Activated effector memory CD4-positive, alpha-beta T cell treated with Interleukin-2 at 50 U/mL for 16 hours (primary cell): Measurements from ENCODE around the gene ETS2.
"Not testable (repeated sequence)": the region's sequence is repeated elsewhere in the genome, so short reads cannot be mapped to it uniquely, and the experiment has no call there.

ENCODE experiments used
- DNase-seq: peaks from one replicate; pipeline ENCODE4 v3.0.0-alpha.2; 2020

The ETS2 gene

DNA sequence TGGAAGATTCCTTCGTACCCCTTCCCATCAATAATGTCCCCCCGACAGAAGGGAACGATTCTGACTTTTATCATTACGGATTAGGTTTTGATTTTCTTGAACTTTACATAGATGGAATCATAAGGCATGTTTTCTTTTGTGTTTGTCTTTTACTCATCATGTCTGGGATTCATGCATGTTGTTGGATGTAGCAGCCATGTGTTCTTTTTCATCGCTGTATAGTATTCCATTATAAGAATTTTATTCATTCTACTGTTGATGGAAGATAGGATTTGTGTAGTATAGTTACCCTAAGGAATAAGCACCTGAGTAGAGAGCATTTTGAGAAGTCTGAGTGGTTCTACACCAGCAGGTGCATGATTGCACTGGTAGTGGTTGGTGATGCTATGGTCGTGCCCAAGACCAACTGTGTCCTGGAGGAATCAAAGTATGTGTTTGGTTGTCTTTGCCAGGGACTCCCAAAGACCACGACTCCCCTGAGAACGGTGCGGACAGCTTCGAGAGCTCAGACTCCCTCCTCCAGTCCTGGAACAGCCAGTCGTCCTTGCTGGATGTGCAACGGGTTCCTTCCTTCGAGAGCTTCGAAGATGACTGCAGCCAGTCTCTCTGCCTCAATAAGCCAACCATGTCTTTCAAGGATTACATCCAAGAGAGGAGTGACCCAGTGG, 13.5 kb downstream of the ETS2 start:
- no peak for DNase-seq

DNA sequence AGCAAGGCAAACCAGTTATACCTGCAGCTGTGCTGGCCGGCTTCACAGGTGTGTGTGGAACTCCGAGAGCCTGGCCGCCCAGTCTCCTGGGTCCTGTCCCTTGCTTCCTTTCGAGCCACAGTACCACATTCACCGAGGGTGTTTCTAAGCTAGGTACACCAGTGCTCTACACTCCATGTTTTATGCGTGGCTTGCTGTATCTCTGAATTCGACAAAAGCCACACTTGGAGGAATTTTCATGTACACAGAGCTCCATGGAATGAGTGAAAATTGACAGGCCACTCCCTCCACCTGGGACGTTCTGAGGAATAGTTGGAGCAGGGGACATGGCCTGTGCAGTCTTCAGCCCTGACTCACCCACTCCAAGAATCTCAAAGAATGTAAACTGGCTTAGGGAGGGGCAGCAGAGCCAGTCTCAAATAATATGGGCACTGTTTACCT, 14.0 kb downstream of the ETS2 start:
- no peak for DNase-seq

DNA sequence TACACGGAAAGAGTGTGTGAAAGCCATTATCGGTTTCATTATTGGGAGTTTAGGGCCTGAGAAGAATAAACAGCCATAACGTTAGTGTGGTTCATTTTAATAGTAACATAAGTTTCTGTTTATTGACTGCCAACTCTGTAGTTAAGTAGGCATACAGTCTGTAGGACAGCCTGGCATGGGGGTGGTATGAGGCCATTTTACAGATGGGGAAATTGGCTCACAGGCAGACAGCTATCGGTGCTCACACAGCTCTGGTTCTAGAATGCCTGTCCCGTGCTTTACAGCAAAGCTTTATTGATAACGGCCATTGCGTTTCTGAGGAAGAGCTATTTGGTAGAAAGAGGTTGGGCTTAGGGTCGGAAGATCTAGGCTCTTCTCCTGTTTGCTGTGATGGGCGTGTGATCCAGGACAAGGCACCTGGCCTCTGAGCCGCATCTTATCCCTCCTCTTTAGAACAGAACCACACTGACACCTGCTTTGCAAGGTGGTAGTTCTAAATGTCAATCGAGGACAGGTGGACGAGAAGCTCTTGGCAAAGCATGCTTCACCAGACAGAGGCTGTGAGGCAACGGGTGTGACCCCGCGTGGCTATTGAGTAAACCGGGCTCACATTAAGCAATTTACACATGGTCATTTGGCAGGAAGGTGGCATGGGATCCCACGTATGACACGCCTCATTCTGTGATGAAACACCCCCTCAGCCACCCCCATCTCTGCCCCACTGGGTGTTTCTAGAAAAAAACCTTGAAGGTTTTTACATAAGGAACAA, 14.9 kb downstream of the ETS2 start:
- DNase-seq: no peak

DNA sequence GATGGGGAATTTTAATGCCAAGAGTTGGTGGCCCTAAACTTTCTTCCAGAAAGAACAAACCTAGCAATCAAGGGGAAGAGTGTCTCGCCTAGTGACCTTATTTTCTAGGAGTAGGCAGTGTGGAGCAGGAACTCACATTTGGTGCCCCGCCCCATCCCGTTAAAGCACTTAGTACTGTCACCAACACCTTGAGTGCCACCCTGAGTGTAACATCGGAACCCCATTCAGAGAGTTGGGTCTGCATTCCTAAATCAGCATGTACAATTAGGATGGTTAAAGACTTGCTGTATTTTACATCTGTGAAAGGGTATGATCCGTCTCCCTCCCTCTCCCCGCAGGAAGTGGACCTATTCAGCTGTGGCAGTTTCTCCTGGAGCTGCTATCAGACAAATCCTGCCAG, 15.5 kb downstream of the ETS2 start:
- DNase-seq: no peak

DNA sequence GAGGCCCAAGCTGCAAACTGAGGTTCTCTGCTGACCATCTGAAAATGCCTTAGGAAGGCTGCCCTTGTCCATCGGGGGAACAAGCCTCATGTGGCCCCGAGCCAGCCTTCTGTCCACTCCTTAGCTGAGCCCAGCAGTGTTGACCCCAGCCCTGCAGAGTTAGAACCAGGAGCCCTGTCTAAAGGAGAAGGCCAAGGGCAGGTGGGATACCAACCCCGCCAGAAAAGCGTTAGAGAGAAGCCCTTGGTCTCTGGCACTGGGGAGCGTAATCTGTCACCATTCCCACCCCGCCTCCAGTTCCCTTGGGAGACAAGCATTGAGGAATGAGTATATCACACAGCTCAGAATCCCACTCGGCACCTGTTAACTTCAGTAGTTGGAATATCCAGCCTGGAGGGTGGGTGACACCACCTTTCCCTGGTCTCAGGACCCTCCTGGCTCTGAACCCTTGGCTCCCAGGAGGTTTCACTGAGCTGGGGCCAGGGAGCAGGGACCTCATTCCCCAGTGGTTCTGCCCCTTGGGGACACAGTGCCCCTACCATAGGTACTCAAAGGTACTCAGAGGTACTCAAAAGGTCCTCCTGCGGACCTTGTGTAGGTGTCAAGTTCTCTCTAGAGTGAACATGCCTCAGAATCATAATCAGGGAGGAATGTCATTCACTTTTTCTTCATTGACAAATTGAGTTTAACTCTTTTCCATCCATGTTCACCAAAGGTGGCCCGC, 16.4 kb downstream of the ETS2 start:
- DNase-seq: no peak

DNA sequence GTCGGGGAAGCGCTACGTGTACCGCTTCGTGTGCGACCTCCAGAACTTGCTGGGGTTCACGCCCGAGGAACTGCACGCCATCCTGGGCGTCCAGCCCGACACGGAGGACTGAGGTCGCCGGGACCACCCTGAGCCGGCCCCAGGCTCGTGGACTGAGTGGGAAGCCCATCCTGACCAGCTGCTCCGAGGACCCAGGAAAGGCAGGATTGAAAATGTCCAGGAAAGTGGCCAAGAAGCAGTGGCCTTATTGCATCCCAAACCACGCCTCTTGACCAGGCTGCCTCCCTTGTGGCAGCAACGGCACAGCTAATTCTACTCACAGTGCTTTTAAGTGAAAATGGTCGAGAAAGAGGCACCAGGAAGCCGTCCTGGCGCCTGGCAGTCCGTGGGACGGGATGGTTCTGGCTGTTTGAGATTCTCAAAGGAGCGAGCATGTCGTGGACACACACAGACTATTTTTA, 17.1 kb downstream of the ETS2 start:
- DNase-seq: no peak

DNA sequence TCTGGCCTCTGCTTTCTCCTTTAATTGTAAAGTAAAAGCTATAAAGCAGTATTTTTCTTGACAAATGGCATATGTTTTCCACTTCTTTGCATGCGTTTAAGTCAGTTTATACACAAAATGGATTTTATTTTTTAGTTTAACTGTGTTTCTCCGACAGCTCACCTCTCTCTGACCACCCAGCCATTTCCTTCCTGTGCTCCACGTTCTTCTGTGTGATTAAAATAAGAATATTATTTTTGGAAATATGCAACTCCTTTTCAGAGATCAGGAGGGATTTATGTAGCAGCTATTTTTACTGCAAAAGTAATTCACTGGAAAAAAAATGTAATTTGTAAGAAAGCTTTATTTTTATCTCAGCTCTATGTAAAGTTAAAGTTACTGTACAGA, 18.0 kb downstream of the ETS2 start:
- no peak for DNase-seq

DNA sequence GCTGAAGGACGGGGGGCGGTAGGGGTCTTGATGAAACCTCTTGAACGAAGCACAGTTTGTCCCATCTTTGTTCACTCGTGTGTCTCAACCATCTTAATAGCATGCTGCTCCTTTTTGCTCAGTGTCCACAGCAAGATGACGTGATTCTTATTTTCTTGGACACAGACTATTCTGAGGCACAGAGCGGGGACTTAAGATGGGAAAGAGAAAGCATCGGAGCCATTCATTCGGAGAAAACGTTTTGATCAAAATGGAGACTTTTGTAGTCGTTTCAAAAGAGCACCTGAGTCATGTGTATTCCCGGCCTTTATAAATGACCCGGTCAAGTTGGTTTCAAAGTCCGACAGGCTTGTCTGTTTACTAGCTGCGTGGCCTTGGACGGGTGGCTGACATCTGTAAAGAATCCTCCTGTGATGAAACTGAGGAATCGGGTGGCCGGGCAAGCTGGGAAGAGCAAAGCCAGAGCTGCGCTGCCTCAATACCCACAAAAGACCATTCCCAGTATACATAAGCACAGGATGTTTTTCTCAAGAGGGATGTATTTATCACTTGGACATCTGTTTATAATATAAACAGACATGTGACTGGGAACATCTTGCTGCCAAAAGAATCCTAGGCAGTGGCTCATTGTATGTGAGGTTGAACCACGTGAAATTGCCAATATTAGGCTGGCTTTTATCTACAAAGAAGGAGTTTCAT, 18.5 kb downstream of the ETS2 start:
- DNase-seq: no peak

DNA sequence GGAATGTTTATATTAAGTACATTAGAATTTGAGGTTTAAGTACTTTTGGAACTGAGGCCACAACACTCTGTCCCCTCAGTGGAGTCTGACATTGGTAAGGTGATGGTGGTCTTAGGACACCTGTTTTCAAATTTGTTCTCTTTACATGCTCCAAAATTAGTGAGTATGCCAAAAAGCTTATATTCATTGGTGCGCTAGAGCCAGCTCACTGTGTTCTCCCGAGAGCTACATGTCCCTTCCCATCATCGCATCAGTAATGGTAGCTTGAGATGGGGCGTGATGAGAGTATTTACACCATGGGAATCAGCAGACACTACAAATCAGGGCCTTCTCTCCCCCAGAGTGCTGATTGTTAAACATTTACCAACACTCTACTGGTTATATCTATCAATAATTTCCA, 19.5 kb downstream of the ETS2 start:
- DNase-seq: no peak

DNA sequence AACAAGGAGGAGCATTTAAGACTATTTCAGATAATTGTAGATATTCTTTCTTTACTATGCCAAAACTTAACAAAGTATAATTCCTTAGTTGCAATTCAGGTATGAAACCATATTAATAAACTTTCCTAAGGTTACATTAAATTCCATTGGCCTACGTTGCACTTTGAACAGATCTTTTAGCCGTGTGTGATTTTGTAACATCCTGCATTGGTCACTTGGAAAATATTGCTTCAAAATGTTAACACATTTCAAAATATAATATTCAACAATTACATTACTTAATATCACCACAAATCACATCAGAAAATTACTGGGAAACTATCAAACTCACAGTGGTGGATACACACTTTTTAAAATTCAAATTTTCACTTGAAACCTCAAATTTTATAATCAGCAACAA, 20.2 kb downstream of the ETS2 start:
- DNase-seq: no peak

DNA sequence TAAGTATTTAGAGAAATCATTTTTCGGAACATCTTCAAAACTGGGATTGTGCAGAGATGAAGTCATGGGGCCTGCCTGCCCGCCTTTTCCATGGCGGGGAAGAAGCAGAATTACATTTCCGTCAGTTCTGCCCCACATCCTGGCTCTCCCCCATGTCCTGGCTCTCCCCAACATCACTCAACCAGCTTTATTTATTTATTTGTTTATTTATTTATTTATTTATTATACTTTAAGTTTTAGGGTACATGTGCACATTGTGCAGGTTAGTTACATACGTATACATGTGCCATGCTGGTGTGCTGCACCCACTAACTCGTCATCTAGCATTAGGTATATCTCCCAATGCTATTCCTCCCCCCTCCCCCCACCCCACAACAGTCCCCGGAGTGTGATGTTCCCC, 22.4 kb downstream of the ETS2 start:
- not testable (repeated sequence) for DNase-seq

DNA sequence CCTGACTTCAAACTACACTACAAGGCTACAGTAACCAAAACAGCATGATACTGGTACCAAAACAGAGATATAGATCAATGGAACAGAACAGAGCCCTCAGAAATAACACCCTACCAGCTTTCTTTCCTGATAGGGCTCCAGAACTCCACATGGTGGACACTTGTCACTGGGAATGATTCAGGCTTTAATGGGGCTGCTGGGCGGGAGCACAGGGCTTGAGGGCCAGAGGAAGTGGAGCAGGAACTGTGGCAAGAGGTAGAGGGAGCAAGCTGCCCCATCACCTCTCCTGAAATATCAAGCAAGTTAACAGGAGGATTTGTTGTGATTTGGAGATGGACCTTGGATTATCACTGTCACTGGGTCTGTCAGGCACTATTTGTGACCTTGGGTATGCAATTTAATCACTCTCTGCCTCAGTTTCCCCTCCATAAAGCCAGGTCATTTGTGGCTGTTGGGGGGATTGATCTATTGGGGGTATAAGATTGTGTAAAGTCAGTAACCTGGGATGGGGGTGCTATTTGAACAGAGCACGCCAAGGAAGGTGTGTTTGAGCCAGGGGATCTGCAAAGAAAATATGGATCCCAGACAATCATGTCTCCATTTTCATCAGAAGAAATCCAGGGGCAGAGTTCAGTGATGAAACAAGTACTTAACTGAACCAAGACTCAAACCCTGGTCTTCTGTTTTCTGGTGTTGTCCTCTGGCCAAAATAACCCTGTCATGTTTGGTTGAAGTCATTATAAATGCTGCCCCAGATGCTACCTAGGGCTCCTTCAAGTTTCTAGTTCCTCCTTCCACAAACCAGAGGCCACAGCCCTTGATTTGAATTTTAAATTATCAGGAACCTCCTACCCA, 25.2 kb downstream of the ETS2 start:
- DNase-seq: no peak

DNA sequence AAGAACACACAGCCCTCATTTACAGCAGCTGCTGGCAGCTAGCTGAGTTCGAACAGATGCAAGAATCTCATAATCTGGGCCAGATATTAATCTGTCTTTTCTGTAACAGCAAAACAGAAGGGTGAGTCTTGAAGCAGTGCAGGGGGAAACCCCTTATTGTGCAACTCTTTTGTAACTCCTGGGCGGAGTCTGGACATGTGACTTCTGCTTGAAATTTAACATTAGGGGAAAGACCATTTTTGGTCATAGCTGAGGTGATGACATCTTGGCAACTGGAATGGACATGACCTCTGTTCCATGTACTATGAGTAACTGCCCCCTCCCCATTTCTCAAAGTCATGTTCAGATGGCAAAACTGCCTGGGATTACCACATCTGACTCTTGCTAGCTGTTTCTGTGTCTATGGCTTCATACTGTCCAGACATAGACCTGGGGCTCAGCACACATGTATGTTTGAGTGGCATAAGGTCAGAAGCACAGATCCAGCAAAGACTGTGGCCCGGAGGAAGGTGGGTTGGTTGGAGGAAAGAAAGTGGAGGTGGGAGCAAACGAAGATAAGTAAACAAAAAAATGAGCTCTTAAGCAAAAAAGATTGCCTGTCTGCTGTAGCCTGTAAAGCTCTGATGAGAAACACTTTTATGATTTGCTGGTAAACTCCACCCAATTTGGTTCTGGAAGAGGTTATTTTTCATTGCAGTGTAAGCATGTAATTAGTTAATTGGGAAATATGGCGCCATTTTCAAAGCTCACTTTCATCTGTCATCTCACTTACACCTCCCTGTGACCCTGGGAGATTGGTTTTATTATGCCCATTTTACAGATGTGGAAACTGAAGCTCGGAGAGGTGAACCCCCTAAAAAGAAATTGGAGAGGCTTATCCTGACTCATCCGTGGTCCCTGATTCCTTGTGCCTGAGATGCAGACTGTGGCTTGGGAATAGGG, 26.1 kb downstream of the ETS2 start:
- DNase-seq: no peak

DNA sequence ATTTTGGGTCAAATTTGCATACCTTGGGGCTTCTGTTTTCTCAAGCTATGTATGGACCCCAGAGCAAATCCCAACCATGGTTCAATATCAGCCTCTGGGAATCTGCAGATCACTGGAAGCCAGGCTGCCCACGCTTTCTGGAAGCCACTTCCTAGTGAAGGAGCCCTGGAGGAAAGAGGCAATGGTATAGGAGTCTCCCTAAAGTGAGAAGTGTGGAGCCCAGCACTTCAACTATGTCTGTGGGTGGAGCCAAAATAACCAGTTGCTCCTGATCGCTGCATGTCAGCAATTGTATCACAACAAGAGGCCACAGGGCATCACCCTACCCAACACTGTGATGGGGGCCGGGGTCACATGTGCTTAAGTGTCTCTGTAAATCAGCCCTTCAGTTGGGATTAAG, 26.9 kb downstream of the ETS2 start:
- no peak for DNase-seq

DNA sequence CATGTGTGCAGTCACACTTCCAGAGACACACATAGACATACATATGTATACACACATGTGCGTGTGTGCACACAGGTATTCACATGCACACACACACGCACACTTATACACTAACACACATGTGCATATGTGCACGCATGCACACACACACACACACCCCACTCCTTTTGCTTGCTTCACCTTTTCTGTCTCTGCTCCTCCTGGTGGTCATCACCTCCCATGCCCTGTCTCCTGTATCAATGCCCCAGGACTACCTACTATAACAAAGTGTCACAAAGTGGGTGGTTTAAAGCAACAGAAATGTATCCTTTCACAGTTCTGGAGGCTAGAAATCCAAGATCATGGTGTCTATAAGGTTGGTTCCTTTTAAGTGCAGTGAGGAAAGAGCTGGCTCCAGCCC, 27.4 kb downstream of the ETS2 start:
- DNase-seq: no peak

DNA sequence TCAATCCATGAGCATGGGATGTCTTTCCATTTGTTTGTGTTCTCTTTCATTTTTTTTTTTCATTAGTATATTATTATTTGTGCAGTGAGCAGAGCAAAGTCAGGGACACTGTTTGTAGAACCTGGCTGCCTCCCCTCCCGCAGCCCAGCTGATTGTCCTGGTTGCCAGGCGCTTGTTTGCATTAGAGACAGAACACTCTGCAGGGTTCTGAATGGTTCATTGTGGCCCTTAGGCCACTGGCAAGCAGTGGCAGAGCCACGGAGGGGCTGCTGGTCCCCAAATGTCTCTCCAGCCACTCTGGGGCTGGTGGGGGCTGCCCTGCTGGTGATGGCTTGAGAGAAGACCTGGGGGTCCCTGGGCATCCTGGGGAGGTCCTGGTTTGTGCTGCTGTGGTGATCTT, 29.0 kb downstream of the ETS2 start:
- DNase-seq: no peak

DNA sequence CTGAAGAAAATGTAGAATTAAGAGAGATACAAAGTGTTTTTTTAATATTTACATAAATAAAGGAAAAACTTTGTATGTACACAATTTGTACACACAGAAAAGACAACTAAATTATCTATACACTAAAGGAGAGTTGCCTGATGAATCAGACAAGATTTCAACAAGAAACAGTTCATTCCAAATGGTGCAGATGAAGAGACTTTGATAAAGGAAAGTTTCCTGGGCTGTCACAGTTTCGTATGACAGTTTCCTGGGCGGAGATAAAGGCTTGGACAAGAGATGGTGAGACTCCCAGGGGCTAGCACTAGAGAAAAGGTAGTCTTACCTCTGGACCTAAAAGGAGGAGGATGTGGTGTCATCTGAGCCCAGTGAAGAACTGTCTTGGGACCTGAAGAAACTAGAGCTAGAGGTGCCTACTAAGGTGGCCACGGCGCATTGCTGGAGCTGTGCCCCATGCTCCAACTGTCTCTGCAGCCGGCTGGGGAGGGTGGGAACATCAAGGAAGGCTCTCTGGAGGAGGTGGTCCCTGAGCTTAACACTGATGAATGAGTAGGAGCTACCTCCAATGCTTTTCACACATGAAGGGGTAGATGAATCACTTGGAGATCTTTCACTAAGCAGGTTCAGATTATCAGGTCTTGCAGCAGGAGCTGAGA, 32.2 kb downstream of the ETS2 start:
- no peak for DNase-seq

DNA sequence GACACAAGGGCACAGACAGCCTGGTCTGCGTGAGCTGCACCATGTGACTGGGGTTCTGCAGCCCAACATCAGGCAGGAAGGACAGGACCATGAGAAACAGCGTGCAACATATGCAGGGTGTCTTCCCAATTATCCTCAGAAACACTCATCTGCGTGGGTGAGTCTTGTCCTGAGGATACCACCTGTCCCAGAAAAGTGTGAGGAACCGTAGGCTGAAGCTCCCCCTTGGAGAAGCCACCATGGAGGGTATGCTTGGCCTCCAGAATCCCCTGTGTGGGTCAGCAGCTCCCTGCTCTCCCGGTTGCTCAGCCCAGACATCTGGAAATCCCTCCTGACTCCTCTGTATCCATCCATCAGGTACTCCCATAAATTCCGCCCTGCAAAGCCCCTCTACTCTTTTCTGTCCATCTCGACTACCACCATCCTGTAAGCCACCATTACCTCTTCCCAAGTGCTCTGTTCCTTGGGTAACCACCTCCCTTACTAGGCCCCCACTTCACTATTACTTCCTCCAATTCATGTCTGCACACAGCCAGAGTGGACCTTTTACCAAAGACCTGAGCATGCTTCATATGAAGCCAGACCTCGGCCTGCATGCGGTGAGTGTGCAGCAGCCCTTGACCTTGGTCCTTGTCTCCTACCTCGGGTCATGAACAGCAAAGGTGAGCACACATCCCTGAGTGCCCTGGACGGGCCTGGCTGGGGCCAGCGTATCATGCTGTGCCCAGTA, 33.0 kb downstream of the ETS2 start:
- no peak for DNase-seq

DNA sequence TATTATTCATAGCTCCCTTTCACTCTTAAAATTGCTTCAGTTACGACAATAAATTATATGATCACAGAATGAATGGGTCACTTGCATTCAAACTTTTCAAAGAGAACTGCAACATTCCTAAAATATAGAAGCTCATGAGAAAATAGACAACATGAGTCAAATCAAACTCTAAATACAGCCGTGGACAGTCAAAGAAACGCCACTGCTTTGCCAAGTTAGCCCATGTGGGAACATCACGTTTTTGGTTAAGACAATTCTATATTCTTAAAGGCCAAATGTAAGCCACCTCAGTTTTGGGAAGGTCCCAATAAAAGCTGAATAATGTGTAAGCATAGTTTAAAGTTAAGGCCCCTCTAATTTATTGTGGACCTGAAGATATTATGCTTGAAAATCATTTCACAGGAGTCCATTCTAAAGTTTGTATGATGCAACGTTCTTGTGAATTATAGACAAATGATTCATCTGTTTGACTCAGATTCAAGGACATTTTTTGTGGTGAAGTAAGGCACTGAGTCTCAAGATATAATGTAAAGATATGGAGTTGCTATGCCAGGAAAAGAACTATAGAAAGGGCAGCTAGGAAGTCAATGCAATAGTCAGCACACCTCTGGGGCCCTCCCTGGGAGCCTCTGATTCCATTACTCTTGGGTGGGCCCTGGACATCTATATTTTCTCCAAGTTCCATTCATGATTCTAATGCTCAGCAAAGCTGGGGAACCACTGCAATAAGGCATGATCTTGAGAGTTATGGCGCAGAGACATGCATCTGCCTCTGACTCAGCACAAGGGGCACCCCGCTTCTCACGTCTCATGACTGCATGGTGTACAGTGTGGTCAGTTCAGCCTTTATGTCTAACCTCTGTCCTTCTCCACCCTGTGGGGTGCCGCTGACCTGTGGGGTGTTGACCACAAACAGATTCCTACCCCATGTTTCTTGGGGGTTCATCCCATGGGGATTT, 33.9 kb downstream of the ETS2 start:
- DNase-seq: no peak
